Stomach (tissue), 9 donors: Measurements from ENCODE around the gene WWOX. TPM values are rescaled to one million over a fixed set of nuclear protein-coding genes. Genes with fewer than 3 reads are reported as not detected.
A peak's percentile ranks its signal among the peaks of the same experiment; 100 is the strongest.

Source experiments
- DNase-seq, 2 donors: peaks; one replicate each; pipeline versions ENCODE4 v3.0.0 to v3.0.0-alpha.2; 2013 to 2019
- H3K27ac ChIP-seq, 5 donors: fragments of 200-600 bp in 4 of 5; sonication (generic) in 4 of 5; one replicate each; pipeline ENCODE4 v1.5.1; 2013 to 2019; ENCODE audit warnings: mild to moderate bottlenecking in 1 of 5, moderate library complexity in 1 of 5
- H3K27me3 ChIP-seq, 3 donors: fragments of 200-600 bp; sonication (generic); one replicate each; pipeline ENCODE4 v1.5.1; 2017 to 2019; ENCODE audit warnings: mixed run types in 1 of 3
- H3K36me3 ChIP-seq, 4 donors: fragments of 200-600 bp; sonication (generic); 1 replicate in 3 of 4; 2 replicates in 1 of 4; pipeline ENCODE4 v1.5.1; 2016 to 2019
- H3K4me1 ChIP-seq, 4 donors: fragments of 200-600 bp; sonication (generic); one replicate each; pipeline ENCODE4 v1.5.1; 2016 to 2019
- H3K4me3 ChIP-seq, 4 donors: fragments of 200-600 bp; sonication (generic) in 3 of 4; one replicate each; pipeline ENCODE4 v1.5.1; 2016 to 2019; ENCODE audit warnings: mild to moderate bottlenecking in 1 of 4
- H3K9me3 ChIP-seq, 4 donors: fragments of 200-600 bp; sonication (generic); one replicate each; pipeline ENCODE4 v1.5.1; 2016 to 2019
- EP300 ChIP-seq: sonication (generic); formaldehyde crosslinking; IDR thresholded peaks from one replicate; pipeline ENCODE4 v1.6.1; 2017; ENCODE audit warnings: antibody characterized with exemption
- POLR2A ChIP-seq, 4 donors: fragments of 450-650 bp; IDR thresholded peaks; one replicate each; pipeline ENCODE4 v1.6.1; 2016; ENCODE audit warnings: antibody characterized with exemption in 4 of 4, control low read depth in 2 of 4, mild to moderate bottlenecking in 1 of 4, moderate library complexity in 1 of 4
- POLR2AphosphoS5 ChIP-seq, 3 donors: sonication (generic); formaldehyde crosslinking; IDR thresholded peaks; one replicate each; pipeline ENCODE4 v1.6.1; 2016; ENCODE audit warnings: antibody characterized with exemption in 3 of 3
- WGBS, 5 donors: extraction: QIAGEN DNeasy Blood & Tissue Kit in 3 of 5; methylation state at CpG; one replicate each; pipeline versions ENCODE4 v1.1.5 to v1.1.7; 2013 to 2018; 5-methylcytosine and 5-hydroxymethylcytosine counted together
- intact Hi-C: fragments of 100-400 bp; cut with DNase I; formaldehyde crosslinking; loops from one replicate; pipeline ENCODE4 v1.15.1; 2023; ENCODE audit warnings: low total_unique reads
- polyA plus RNA-seq, 3 donors: library from polyadenylated mRNA; stranded (reverse); fragments of 200-250 nt; gene quantifications; one replicate each; pipeline ENCODE4 v1.2.3, GENCODE V29; 2013
- total RNA-seq, 5 donors: library from RNA; depleted of rRNA; stranded (reverse); fragments of >200 nt; gene quantifications; one replicate each; pipeline versions ENCODE4 v1.1.0 to v1.2.3, GENCODE V29; 2014 to 2016
- TF ChIP-seq, protein P1 (sequence below), 7 experiments: fragments of 450-650 bp in 4 of 7; fragments of 200-600 bp in 3 of 7; sonication (generic) in 3 of 7; IDR thresholded peaks; one replicate each; pipeline ENCODE4 v1.5.1; 2016 to 2019; ENCODE audit warnings: antibody characterized with exemption in 7 of 7, control low read depth in 2 of 7, mild to moderate bottlenecking in 1 of 7
- donor health status: healthy with polysubstance abuse.
- donor health status: Bipolar disorder and iron deficiency.
- donor health status: healthy.

WWOX gene
- total and polyA plus RNA-seq, 8 donors, result 7.7 to 129 (median 48.7) TPM

DNA sequence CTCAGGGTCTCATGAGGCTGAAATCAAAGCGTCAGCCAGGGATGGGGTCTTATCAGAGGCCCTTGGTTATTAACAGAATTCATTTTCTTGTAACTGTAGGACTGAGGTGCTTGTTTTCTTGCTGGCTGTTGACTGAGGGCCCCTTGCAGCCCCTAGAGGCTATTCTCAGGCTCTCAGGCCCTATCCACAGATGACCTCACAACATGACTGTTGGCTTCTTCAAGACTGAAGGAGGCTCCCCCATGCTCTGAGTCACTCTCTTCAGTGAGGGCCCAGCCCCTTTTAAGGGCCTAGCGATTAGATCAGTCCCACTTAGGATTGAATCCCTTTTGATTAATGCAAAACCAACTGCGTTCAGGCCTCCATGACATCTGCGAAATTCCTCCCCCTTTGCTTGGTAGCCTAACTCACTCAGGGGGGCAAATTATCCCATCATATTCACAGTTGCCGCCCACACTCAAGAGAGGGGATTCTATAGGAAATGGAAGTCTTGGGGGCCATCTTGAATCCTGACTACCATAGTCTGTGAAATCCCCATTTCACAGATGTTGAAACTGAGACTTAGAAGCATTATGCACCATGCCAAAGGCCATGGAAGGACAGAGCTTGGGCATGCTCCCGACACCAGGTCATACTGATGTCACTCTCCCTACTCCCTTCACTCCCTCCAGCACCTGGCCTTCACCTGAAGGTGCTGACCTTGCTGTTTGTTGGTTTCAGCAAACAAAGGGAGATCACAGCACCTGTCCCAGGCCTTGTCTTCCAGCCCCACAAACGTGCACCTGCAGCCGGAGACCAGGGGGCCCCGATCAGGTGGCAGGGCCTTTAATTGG is 908.8 kb downstream of the WWOX start:
- no peaks in the 10 kb centered on the region for H3K27me3 ChIP-seq
- no peak overlapping the region for H3K27ac ChIP-seq
- no peaks in the 10 kb centered on the region for H3K9me3 ChIP-seq
- no peak for DNase-seq
- intact Hi-C loops, result no loop called here
- TF ChIP-seq, protein P1, sequence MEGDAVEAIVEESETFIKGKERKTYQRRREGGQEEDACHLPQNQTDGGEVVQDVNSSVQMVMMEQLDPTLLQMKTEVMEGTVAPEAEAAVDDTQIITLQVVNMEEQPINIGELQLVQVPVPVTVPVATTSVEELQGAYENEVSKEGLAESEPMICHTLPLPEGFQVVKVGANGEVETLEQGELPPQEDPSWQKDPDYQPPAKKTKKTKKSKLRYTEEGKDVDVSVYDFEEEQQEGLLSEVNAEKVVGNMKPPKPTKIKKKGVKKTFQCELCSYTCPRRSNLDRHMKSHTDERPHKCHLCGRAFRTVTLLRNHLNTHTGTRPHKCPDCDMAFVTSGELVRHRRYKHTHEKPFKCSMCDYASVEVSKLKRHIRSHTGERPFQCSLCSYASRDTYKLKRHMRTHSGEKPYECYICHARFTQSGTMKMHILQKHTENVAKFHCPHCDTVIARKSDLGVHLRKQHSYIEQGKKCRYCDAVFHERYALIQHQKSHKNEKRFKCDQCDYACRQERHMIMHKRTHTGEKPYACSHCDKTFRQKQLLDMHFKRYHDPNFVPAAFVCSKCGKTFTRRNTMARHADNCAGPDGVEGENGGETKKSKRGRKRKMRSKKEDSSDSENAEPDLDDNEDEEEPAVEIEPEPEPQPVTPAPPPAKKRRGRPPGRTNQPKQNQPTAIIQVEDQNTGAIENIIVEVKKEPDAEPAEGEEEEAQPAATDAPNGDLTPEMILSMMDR (IDR thresholded peaks at IDR 0.05), result no peak
- no peak for TF ChIP-seq POLR2AphosphoS5 (IDR thresholded peaks at IDR 0.05)
- TF ChIP-seq POLR2A (IDR thresholded peaks at IDR 0.05), result no peak
- H3K4me3 ChIP-seq, result no peak overlapping the region
- H3K36me3 ChIP-seq, result no peaks in the 10 kb centered on the region
- WGBS, 5 donors, result 87 to 96% (median 88%) methylated on average over 9 of the region's 9 CpGs
- no peaks in the 10 kb centered on the region for H3K4me1 ChIP-seq

GRCh38 chr16:79008869-79009179 is 909.4 kb downstream of the WWOX start:
- no peak for DNase-seq
- Histone ChIP-seq H3K4me1 (no peaks in the 10 kb centered on the region), H3K9me3 (no peaks in the 10 kb centered on the region), H3K4me3 (no peak overlapping the region), H3K36me3 (no peaks in the 10 kb centered on the region), H3K27ac (no peak overlapping the region), H3K27me3 (no peaks in the 10 kb centered on the region)
- intact Hi-C loops, result no loop called here
- 71 to 88% (median 82%) methylated on average over 7 of the region's 7 CpGs for WGBS, 5 donors
- TF ChIP-seq, protein P1 (IDR thresholded peaks at IDR 0.05), result no peak
- TF ChIP-seq POLR2AphosphoS5 (IDR thresholded peaks at IDR 0.05) (no peak), EP300 (no peak), POLR2A (IDR thresholded peaks at IDR 0.05) (no peak)

DNA sequence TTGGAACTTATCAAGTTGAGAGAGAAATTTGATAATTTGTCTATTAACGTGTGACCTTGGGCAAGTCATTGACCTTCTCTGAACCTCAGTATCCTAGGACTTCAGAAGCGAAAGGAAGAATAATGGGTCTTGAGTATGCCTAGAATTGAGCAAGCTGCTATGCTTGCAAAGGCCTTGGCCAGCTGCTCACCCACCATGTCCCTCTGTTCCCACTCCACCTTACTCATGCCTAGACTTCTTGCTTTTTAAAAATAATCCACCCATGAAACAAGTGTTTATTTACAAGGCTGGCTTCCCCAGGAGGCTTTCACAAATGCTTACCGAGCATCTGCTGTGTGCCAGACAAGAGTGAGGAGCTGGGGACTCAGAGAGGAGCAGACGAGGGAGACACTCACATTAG is 910.4 kb downstream of the WWOX start:
- intact Hi-C loops, result no loop called here
- Histone ChIP-seq H3K27me3 (no peaks in the 10 kb centered on the region), H3K4me3 (no peak overlapping the region), H3K9me3 (no peaks in the 10 kb centered on the region), H3K27ac (no peak overlapping the region), H3K4me1 (no peaks in the 10 kb centered on the region), H3K36me3 (no peaks in the 10 kb centered on the region)
- TF ChIP-seq EP300, result no peak
- DNase-seq, result no peak
- 94 to 98% (median 95%) methylated on average over 4 of the region's 4 CpGs for WGBS, 5 donors

DNA sequence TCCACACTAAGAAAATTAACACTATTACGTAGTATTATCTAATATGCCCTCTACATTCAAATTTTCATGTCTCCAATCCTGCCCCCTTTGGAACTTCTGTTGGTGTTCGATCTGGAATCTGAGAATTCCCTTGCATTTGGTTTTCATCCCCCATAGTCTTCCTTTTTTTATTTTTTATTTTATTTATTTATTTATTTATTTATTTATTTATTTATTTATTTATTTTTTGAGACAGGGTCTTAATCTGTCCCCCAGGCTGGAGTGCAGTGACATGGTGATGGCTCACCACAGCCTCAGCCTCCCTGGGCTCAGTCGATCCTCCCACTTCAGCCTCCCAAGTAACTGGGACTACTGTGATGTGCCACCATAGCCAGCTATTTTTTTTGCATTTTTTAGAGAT is 911.8 kb downstream of the WWOX start:
- TF ChIP-seq, protein P1 (IDR thresholded peaks at IDR 0.05), result no peak
- TF ChIP-seq EP300 (no peak), POLR2A (IDR thresholded peaks at IDR 0.05) (no peak), POLR2AphosphoS5 (IDR thresholded peaks at IDR 0.05) (no peak)
- intact Hi-C loops, result no loop called here
- Histone ChIP-seq H3K27me3 (no peaks in the 10 kb centered on the region), H3K4me3 (no peak overlapping the region), H3K27ac (no peak overlapping the region), H3K9me3 (no peaks in the 10 kb centered on the region), H3K36me3 (no peaks in the 10 kb centered on the region), H3K4me1 (no peaks in the 10 kb centered on the region)
- WGBS, 5 donors, result 91 to 100% (median 96%) methylated on average over 3 of the region's 3 CpGs
- no peak for DNase-seq

DNA sequence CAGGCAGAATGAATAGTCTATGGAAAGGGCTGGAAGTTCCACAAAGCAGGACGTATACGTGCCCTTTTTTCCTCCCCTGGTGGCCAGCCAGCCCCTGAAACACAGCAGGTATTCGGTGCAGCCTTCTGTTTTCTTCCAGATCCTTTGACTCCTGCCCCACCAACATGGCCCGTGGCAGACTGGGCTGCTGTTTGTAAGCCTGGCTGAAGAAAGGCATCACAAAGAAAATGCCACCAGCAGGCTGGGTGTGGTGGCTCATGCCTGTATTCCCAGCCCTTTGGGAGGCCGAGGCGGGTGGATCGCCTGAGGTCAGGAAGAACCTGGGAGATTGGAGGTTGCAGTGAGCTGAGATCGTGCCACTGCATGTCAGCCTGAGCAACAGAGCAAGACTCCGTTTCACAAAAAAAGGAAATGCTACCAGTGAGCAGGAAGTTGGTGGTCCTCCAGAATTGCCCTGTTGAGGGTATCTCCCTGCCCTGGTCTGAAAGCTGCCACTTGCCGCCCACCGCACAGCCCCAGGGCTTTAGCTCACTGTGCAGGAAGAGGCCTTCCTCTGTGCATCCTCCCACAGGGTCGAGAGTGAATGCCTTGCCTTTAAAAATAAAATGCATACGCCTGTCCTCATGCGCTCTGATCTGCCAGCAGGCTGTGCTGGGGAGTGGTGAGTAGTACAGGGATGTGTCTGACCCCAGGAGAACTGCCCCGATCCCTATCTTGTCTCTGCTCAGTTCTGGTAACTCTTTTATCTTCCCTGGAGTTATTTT is 913.4 kb downstream of the WWOX start:
- 69 to 91% (median 86%) methylated on average over 15 of the region's 15 CpGs for WGBS, 5 donors
- peak in 1 of 2 donors; percentile 16 for DNase-seq
- TF ChIP-seq EP300 (no peak), POLR2A (IDR thresholded peaks at IDR 0.05) (no peak), POLR2AphosphoS5 (IDR thresholded peaks at IDR 0.05) (no peak)
- TF ChIP-seq, protein P1 (IDR thresholded peaks at IDR 0.05), result no peak
- intact Hi-C loops, result no loop called here
- no peaks in the 10 kb centered on the region for H3K4me1 ChIP-seq
- H3K9me3 ChIP-seq, result no peaks in the 10 kb centered on the region
- no peaks in the 10 kb centered on the region for H3K36me3 ChIP-seq
- H3K27me3 ChIP-seq, result no peaks in the 10 kb centered on the region
- no peak overlapping the region for H3K27ac ChIP-seq
- no peak overlapping the region for H3K4me3 ChIP-seq
